ENCODE measurements around the gene SZT2.

Gene SZT2

DNA sequence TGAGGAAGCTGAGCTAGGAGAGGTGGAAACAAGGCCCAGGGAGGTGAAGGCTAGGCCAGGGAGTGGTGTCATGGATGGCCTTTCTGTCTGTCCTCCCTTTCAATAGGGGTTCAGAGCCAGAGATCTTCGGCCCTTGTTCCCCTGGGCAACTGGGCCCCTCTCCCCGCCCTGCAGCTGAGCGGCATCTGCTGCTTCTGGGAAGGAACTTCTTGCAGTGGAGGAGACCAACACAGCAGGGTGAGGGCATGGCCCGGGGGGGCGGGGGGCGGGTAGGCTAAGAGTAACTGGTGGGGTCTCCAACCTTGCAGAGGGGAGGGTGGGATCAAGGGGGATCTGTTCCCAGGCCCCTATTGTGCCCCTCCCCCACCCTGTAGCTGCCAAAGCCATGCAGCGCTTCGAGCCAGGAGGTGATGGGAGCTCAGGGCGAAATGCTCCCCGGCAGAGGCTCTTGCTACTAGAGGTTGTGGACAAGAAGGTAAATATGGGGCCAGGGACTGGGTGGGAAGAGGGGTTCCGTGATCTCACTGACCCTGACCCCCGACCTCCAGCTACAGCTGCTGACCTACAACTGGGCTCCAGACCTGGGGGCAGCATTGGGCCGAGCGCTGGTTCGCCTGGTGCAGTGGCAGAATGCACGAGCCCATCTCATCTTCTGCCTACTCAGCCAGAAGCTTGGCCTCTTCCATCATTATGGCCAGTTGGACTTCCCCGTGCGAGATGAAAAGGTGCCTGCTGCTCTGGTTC is 52.4 kb downstream of the SZT2 start:
- no peak for DNase-seq (ENCODE audit: low read depth)

DNA sequence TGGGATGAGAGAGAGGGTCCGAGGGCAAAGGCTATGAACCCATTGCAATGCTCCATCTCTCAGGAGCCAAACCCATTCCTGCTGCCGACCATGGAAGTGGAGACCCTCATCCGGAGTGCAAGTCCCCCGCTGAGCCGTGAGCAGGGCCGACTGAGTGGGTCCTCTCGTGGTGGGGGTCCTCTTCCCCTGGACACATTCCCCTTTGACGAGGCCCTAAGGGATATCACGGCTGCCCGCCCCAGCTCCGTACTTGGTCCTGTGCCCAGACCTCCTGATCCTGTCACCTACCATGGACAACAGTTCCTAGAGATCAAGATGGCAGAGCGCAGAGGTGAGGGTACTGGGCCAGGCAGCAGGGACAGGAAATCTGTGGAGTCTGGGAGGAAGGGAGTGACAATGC is 53.1 kb downstream of the SZT2 start:
- DNase-seq (ENCODE audit: low read depth), result no peak

- DNase-seq (ENCODE audit: low read depth), result no peak
Measured at GRCh38 chr1:43443197-43443946, 53.7 kb downstream of the SZT2 start.

DNA sequence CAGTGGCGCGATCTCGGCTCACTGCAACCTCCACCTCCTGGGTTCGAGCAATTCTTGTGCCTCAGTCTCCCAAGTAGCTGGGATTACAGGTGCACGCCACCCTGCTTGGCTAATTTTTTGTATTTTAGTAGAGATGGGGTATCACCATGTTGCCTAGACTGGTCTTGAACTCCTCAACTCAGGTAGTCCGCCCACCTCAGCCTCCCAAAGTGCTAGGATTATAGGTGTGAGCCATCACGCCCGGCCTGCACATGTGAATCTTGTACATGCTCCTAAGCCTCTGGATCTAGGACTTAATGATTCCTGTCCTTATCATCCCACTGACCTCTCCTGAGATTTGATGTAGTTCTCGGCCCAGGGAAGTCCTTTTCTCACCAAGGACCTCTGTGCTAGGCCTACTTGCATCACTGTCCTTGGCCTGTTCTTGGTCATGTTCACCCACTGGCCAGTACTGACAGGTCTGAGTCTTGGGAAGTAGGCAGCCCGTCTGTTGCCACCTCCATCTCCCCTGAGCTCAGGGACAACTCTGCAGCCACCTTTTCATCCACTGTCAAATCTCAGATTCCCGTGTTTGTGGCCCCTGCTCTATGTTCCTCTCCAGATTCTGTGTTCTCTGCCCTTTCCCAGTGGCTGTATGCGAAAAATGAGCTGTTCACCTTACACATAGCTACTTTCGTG is 54.6 kb downstream of the SZT2 start:
- DNase-seq (ENCODE audit: low read depth), result no peak

GRCh38 chr1:43444836-43445235 is 55.1 kb downstream of the SZT2 start:
- DNase-seq (ENCODE audit: low read depth), result no peak

- no peak for DNase-seq (ENCODE audit: low read depth)
Measured at GRCh38 chr1:43445606-43446387, 56.1 kb downstream of the SZT2 start.

GRCh38 chr1:43446388-43446740 is 56.7 kb downstream of the SZT2 start:
- DNase-seq (ENCODE audit: low read depth), result no peak

- no peak for DNase-seq (ENCODE audit: low read depth)
Measured at GRCh38 chr1:43446881-43447835, 57.5 kb downstream of the SZT2 start.

DNA sequence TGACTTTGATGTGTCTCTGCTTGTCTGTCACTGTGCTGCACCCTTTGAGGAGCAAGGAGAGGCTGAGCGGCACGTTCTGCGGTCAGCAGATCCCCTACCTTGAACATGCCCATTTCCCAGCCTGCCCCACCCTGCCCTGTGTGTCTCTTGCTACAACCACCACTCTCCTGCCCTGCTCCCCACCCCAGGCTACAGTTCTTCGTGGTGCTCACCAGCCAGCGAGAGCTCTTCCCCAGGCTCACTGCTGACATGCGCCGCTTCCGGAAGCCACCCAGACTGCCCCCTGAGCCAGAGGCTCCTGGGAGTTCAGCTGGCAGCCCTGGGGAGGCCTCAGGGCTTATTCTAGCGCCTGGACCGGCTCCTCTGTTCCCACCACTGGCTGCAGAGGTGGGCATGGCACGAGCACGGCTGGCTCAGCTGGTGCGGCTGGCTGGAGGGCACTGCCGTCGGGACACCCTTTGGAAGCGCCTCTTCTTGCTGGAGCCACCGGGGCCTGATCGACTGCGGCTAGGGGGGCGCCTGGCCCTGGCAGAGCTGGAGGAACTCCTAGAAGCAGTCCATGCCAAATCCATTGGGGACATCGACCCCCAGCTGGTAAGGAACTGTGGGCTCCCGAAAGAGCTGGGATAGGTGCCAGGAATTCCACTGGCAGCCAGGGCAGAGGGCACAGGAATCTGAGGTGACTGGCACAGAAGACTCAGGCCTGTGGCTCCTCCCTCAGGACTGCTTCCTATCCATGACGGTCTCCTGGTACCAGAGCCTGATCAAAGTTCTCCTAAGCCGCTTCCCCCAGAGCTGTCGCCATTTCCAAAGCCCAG is 58.4 kb downstream of the SZT2 start:
- no peak for DNase-seq (ENCODE audit: low read depth)

DNA sequence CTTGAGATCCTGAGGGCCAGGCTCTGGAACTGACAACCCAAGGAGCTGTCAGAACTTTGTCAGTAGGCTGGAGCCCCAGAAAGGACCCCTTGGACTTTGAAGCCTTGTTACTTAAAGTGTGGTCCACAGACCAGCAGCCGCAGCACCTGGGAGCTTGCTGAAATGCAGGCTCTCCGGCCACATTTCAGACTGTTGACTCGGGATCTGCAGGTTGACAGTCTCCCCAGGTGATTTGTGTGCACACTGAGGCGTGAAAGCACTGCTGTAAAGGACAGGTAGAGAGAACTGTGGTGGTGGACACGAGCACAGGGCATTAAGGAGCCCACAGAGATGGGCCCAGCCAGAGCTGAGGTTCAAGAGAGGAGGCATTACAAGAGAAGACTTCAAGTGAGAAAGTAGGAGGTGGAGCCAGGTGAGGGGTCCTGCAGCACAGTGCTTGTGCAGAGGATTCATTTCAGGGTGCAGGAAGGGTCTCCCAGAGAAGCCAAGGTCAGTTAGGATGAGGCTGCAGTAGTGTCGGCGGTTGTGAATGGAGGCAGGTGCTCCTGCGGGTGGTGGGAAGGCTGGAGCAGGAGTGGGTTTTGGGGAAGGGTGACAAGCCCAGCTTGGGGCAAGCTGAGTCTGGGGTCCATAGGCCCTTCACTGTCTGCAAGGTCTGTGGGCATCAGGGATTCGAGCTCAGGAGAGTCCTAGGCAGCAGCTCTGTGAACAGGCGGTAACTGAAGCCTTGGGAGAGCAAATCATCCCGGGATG is 59.4 kb downstream of the SZT2 start:
- DNase-seq (ENCODE audit: low read depth), result no peak

DNA sequence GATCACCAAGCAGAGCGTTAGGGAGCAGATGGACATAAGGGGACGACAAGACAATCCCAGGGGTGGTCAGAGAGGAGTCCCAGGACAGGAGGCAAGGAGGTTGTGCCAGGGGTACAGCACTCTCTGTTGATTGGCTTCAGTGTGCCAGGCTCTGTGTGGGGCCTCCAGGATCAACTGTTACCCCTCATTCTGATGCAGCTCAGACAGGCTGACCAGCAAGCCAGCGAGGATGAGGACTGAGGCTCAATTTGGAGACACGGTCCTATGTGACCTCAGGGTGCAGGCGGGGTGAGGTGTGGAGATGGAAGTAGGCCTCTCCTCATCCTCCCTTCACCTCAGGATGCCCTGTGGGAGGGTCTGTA is 60.0 kb downstream of the SZT2 start:
- DNase-seq (ENCODE audit: low read depth), result no peak

DNA sequence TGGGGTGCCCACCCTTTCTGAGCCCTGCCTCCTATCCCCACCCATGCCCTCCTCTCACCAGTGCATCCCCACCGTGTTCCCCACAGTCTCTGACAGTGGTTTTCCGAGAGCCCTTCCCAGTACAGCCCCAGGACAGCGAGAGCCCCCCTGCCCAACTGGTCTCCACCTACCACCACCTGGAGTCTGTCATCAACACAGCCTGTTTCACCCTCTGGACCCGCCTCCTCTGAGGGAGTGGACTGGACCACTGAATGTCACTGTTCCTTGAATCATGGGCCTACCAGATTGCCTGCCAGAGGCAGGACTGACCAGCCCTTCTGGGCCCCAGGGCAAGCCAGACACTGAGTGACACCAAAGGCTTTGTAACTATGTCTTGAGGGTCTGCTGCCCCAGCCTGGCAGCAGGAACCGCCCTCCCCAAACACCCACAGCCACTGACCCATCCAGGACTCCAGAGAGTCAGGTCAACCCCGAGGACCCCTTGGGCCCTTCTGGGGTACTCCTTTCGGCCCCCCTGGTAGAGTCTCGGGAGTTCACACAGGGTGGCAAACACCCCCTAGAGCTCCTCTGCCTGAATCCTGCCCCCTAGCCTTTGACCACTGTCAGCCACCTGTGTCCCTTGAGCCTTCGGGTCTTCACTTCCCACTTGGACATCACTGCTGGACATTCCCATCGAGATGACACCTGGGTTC is 60.7 kb downstream of the SZT2 start:
- DNase-seq (ENCODE audit: low read depth), result no peak

- DNase-seq (ENCODE audit: low read depth), result no peak
Measured at GRCh38 chr1:43451157-43451591, 61.5 kb downstream of the SZT2 start.

GRCh38 chr1:43451701-43452532 is 62.2 kb downstream of the SZT2 start:
- DNase-seq (ENCODE audit: low read depth), result no peak

- DNase-seq (ENCODE audit: low read depth), result no peak
Measured at GRCh38 chr1:43452789-43453441, 63.2 kb downstream of the SZT2 start.

DNA sequence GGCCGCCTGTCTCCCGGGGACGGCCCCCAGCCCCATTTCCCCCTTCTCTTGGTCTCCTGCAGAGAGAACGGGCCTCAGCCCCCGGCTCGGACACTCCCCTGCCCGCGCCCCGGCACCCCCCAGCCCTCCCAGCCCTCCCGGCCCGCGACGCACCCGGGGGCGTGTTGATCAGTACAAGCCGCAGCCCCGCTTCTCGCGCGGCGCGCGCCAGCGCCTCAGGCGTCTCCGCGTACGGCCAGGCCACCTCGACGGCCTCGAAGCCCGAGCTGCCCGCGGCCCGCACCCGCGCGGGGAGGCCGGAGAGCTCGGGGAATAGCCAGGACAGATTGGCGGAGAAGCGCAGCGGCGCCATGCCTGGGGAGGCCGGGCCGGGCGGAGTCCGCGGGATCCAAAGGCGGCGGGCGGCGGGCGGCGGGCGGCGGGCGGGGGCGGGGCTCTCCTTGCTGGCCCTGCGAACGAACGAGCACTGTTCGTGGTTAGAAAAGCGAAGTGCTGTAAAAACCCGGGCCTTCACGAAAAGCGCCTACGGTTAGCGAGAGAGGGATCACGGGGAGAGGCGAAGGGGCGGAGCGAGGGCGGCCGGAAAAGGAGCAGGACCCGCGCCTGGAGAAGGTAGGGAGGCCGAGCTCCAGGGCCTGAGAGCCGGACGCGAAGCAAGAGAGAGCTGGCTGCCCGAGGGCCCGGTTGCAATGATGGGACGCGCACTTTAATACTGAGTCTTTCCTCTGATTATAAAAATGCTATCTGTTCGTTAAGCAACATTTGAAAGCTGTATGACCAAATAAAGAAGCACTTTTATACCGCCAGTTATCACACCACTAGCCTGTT is 64.0 kb downstream of the SZT2 start, which contains the start of gene HYI:
TSS of gene HYI (minus strand) at position 490 of the 828 bp plus-strand sequence. CDS start at position 352, 138 bp downstream.
- DNase-seq (ENCODE audit: low read depth), result peak; percentile 41

Data from stimulated activated CD8-positive, alpha-beta memory T cell treated with anti-CD3 and anti-CD28 coated beads, Interleukin-7, amount 100 ng/mL, for 24 hours (primary cell).